COLO829 (cell line): ENCODE measurements around the gene NDUFS7.
"Not testable (repeated sequence)": the region's sequence is repeated elsewhere in the genome, so short reads cannot be mapped to it uniquely, and the experiment has no call there.

Source experiments
- DNase-seq: peaks from one replicate; pipeline ENCODE4 v3.0.0; 2012; ENCODE audit warnings: low spot score

The NDUFS7 gene

GRCh38 chr19:1418951-1419738 is 35.4 kb downstream of the NDUFS7 start:
- no peak for DNase-seq

- DNase-seq: not testable (repeated sequence)
Measured at GRCh38 chr19:1420085-1420484, 36.4 kb downstream of the NDUFS7 start.

- no peak for DNase-seq
Measured at GRCh38 chr19:1420590-1420989, 36.9 kb downstream of the NDUFS7 start.

GRCh38 chr19:1421218-1421957 is 37.7 kb downstream of the NDUFS7 start:
- DNase-seq: no peak

GRCh38 chr19:1421958-1422305 is 38.2 kb downstream of the NDUFS7 start:
- DNase-seq: no peak

GRCh38 chr19:1422360-1422759 is 38.7 kb downstream of the NDUFS7 start:
- no peak for DNase-seq

GRCh38 chr19:1422943-1423342 is 39.2 kb downstream of the NDUFS7 start:
- DNase-seq: no peak

- no peak for DNase-seq
Measured at GRCh38 chr19:1423436-1424191, 39.9 kb downstream of the NDUFS7 start.

GRCh38 chr19:1424192-1424955 is 40.7 kb downstream of the NDUFS7 start:
- no peak for DNase-seq

- DNase-seq: no peak
Measured at GRCh38 chr19:1425102-1425837, 41.6 kb downstream of the NDUFS7 start.

- DNase-seq: no peak
Measured at GRCh38 chr19:1425902-1426301, 42.2 kb downstream of the NDUFS7 start.

- DNase-seq: no peak
Measured at GRCh38 chr19:1426736-1427135, 43.0 kb downstream of the NDUFS7 start.

GRCh38 chr19:1427221-1427920 is 43.7 kb downstream of the NDUFS7 start:
- DNase-seq: no peak

GRCh38 chr19:1428738-1429391 is 45.2 kb downstream of the NDUFS7 start:
- no peak for DNase-seq

- no peak for DNase-seq
Measured at GRCh38 chr19:1429750-1430149, 46.0 kb downstream of the NDUFS7 start.

- DNase-seq: no peak
Measured at GRCh38 chr19:1430246-1430645, 46.5 kb downstream of the NDUFS7 start.

- no peak for DNase-seq
Measured at GRCh38 chr19:1431759-1432506, 48.2 kb downstream of the NDUFS7 start.

GRCh38 chr19:1432507-1432887 is 48.8 kb downstream of the NDUFS7 start:
- no peak for DNase-seq
